Peyer's patch (tissue), 4 donors: Measurements from ENCODE around the gene CCNG2.

Experiments used
- CTCF ChIP-seq, 6 experiments: fragments of 450-650 bp in 4 of 6; fragments of 200-600 bp in 2 of 6; sonication (generic) in 1 of 6; IDR thresholded peaks; one replicate each; pipeline ENCODE4 v1.5.1; 2017 to 2019; ENCODE audit warnings: antibody characterized with exemption in 6 of 6, mild to moderate bottlenecking in 3 of 6, moderate library complexity in 1 of 6
- POLR2A ChIP-seq, 2 donors: fragments of 450-650 bp; IDR thresholded peaks; one replicate each; pipeline ENCODE4 v1.5.1; 2017; ENCODE audit warnings: antibody characterized with exemption in 2 of 2, mild to moderate bottlenecking in 2 of 2, moderate library complexity in 2 of 2

- TF ChIP-seq CTCF (IDR thresholded peaks at IDR 0.05) (no peak), POLR2A (IDR thresholded peaks at IDR 0.05) (no peak)
Observed at GRCh38 chr4:77197361-77197760, 40.4 kb downstream of the CCNG2 start.
